DMS53 (cell line): ENCODE results near the gene INTS3.

Experiments
- DNase-seq: peaks from one replicate; lab custom pipeline; 2025; lab: John Stamatoyannopoulos, UW

The INTS3 gene

DNA sequence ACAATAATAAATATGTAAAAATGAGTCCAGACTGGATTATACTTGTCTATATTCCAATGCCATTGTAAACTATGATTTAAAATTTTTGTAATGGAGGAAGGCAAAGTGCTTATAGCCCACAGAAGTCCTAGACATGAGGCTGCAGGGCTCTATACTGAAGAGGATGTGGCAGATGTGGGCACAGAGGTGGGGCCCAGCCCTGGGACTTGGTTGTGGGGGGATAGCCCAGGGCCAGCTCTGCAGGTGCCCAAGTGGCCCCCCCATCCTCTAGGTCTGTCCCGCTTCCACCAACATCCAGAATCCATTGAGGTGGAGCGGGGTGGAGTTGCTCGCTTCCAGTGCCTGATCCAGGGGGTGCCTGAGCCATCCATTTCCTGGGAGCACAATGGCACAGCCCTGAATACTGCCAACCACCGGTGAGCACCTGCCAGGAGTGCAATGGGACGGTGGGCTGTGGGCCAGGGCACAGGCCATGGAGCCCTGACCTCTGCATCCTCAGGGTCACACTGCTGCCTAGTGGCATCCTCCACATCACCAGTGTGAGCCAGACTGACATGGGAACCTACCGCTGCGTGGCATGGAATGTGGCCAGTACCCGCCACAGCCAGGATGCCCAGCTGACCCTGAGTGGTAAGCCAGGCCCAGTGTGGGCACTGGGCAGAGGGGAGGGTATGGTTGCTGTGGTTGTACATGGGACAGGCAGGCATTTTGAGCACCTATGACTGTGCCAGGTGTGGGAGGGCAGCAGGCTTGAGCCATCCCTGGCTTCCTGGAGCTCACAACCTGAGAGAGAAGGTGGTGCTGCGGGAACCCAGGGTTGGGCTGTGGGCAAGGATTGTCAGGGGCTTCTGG lies 68.3 kb downstream of the INTS3 start:
- no peak for DNase-seq

DNA sequence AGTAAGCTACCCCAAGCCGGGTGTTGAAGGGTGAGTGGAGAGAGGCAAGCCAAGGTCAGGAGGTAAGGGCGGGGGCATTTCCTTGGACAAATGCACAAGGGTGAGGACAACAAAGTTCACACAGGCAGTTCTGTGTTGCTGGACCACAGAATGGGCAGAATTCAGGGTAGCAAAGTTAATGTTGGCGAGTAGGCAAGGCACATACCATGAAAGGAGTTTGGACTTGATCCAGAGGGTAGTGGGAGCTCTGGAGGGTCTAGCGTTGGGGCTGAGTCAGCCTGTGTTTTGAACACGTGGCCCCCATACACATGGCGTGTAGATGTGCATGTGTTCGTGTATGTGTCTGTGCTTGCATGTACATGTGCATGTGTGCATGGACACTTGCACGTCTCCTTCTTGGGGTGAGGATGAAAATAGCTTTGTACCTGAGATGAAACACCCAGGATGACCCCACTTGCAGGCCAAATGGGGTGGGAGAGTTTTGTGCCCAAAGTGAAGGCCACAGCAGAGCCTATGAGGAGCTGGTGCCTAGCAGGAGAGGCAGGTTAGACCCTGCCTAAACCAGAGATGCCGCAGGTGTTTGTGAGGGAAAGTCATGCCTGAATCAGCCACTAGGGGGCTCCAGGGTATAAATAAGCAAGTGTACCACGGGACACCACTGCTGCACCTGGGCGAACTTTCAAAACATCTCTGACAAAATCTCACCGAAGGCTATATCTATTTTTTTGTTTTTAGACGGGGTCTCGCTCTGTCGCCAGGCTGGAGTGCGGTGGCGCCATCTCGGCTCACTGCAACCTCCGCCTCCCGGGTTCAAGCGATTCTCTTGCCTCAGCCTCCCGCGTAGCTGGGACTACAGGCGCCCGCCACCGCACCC lies 69.2 kb downstream of the INTS3 start:
- DNase-seq = peak; percentile 90

DNA sequence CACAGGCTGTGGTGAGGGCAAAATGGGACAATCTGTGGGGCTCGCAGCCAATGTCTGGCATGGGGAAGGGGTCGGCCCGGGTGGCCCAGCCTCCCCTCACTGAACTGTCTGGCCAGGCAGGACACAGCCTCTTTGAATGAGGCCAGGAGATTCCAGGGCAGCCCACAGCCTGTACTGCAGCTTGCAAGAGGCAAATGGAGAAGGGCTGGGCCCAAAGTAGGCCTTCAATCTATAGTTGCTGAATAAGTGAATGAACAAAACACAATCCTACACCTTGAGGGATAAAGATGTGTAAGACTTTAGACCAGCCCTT lies 70.6 kb downstream of the INTS3 start:
- DNase-seq = no peak

DNA sequence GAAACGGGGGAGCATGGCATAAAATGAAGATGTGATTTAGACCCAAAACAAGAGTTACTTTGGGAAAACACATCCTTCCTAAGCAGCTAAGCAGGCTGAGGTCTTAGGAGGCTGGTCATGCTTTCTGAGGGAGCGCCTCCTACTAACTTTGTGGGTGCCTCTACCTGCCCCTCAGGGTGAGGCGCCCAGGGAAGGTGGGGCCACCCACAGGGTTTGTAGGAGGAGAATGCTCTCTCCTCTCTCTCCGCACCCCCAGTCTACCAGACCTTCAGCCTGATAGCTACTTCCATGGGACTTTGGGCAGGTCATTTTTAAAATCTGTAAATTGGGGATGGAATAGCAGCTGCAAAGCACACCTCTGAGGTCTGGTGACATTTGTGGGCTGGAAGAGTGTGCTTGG lies 71.2 kb downstream of the INTS3 start:
- no peak for DNase-seq

DNA sequence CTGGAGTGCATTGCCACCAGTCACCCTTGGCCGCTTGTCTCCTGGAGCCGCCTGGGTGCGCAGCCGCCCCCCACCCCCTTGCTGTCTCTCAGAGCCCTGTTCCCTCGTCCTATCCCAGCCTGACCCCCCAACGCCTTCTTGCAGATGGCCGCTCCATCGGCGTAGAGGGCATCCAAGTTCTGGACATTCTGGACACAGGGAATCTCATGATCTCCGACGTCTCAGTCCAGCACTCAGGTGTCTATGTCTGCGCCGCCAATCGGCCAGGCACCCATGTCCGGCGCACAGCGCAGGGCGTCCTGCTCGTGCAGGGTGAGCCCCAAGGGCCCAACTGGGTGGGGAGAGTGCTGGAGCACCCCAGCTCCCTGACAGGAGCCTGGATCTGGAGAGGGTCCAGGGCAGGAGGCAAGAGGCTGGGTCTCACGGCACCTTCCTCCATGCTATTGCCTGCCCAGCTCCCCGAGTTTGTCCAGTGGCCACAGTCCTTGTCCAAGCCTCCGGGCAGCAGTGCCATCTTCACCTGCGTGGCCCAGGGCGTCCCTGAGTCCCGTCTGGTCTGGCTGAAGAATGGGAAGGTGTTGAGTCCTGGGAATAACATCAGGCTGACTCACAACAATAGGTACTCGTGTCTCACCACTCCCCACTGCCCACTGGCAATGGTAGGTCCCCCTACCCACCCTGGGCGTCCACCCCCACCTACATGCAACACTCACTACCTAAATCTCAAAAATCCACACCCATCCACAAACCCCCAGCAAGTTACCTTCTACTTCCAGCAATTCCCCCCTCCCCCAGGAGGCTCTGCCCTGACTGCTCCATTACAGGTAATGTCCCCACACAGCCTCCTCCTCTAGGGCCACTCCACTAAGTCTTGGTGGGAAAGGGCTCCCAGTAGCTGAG lies 72.0 kb downstream of the INTS3 start:
- no peak for DNase-seq

DNA sequence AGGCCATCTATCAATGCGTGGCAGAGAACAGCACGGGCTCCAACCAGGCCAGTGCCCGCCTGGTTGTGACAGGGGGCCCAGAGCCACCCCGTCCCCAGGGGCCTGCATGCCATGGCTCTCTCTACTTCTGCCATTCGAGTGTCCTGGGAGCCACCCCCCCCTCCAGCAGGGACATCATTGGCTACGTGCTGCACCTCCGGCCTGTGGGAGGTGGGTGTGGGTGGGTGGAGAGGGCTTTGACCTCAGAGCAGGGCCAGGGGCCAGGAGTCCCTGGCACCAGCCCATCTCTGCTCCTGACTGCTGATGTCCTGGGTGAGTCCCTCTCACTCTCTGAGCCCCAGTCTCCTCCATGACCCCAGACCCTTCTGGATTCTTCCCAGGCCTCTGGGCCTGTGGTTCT lies 72.7 kb downstream of the INTS3 start:
- DNase-seq = no peak

DNA sequence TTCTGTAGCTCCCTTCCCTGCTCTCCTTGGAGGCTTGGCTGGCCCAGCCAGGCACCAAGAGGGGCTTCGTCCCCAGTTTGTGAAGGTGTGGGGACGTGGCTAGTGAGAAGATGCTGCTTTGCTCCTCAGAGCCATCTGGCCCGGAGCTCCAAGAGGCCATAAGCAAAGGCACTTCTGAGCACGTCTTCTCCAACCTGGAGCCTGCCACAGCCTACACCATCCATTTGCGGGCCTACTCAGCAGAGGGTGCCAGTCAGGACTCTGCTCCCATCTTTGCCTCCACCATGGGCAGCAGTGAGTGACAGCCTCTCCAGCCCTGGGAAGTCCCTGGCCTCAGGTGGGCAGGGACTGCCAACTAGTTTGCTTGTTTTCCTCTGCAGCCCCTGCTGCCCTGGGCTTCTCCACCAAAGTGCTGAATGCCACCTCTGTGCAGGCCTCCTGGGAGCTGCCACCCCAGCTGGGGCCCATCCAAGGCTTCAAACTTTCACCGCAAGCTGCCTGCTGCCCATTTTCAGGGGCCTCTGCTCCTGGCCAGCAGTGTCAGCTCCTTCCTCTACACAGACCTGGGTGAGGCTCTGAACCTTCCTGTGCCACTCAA lies 73.3 kb downstream of the INTS3 start:
- DNase-seq = no peak

DNA sequence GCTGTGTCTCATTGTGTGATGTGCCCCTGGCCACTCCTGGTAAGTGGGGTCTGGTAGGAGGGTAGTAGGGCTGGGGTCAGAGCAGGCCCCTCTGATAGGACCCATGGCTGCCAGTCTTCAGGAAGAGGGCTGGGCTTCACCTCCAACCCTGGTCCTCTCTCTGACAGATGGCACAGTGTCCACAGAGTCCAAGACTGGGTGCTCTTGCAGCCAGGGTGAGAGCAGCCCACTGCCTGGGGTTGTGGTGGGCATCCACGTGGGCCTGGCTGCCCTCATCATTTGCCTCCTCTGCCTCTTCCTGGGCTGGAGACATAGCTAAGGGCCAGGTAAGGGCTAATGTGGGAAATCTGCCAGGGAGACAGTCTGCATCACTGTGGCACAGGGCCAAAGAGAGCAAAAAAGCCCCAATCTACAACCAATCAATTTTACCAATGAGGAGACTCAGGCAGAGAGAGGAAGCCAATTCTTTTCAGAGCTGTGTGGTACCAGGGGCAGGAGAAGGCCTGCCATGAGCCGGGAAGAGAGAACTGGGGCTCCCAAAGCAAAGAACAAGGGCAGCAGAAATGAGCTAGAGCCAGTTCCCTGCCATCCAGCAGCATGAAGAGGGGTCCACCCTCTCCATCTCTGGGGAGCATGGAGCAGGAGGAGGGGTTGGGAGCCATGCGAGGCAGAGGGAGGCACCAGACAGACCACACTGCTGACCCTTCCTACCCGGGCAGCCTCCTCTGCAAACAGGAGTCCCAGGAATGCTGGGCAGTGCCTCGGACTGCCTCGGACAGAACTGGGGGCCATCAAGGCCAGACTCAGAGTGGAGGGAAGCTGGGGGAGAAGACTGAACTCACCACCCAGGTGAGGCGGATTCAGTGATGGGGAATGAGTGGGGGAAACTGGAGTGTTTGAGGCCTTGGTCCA lies 74.2 kb downstream of the INTS3 start:
- no peak for DNase-seq

DNA sequence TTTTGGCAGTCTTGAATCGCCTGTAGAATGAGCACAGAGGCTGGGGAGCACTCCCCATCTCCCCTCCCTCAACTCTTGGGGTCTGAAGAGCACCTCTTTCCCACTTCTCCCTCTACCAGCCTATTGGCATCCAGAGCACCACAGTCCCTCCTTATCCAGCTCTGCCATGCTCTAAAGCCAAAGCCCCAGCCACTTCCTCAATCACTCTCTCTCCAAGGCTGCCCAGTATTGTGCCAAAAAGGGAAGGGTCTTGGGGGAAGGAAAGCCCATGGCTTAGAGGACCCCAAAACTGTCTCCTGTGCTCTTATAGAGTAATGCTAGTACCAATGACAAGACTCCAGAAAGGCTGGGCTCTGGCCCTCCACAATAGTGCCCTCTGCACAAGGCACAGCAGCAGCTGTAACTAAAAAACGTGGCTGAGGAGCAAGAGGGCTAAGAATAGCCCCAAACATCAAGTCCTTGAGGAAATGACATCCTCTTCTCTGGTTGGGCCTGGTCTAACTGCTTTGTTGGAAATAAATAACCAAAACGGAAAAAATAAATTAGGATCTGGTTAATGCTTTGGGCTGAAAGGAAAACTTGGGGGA lies 75.7 kb downstream of the INTS3 start:
- no peak for DNase-seq

DNA sequence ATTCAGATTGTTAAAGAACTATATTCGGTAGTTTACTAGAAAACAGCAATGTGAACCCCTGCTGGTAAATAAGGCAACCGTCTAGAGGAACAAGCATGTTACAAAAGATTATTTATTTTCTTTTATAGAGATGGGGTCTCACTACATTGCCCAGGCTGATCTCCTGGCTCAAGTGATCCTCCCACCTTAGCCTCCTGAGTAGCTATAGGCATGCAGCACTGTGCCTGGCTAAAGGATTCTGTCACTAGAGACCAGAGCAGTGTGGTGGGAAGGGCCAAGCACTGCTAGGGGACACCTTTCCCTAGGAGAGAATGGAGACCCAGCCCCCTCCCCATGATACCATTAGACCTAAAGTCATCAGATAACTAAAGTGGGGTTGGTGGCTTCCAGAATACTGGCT lies 76.3 kb downstream of the INTS3 start:
- no peak for DNase-seq

DNA sequence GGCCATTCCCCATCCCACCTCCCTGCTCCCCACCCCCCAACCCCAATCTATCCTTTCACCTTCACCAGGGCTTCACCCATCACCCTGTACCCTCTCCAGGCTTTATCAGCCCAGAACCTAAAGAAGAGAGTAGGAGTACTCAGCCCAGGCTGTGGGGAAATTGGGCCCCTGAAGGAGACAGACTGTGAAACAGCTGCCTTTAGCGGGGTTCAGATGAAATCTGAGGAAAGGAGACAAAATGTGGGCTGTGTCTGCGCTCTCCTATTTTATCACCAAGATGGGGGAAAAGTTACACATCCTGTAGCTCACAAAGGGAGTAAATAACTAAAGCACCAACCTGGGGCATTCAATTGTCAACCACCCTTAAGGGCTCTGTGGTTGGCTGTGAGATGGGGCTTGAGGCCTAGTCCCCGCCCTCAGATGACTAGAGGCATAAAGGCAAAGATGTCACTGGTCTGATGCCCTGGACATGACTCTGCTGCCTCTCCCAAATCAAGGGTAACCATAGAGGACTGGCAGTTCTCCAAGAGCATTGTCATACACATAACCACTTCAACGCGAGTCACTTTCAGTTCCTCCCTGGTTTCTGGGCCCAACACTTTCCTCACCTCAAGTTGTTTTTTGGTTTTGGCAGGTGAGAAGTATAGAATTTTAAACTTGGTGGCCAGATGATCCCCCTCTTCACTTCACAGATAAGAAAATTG lies 77.3 kb downstream of the INTS3 start:
- peak; percentile 40 for DNase-seq

DNA sequence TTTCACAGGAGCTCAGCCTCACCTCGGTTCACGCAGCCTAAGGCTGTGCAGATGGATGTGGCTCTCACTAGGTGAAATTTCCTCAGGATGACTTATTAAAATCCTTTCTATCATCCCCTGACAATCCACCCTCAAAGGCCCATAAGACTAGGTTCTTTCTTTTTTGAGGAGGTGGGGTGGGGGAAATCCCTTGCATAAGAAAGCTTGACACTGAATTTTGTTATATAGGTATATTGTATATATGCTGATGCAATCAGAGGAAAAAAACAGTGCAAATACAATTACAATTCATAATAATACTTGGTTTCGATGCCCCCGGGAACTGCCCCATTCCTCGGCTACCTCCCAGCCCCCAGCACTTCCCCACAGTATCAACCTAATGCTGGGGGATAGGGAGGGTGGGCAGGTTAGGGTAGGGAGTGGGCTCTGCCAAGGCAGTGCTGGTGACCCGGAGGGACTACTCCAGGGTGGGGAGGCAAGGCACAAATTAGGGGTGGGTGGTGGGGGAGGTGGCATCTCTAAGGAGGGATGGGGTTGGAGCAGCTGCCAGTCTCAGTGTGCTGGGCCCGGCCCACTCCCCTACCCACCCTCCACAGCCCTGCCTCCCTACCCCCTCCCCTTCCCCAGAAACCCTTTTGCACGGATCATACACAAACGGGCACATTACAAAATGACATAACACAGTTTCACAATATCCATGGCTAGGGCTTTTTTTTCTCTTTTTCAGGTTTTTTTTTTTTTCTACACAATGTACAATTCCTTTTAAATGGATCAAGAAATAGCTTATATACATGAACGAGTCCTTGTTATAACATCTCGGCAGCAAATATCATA lies 78.3 kb downstream of the INTS3 start:
- DNase-seq = no peak

DNA sequence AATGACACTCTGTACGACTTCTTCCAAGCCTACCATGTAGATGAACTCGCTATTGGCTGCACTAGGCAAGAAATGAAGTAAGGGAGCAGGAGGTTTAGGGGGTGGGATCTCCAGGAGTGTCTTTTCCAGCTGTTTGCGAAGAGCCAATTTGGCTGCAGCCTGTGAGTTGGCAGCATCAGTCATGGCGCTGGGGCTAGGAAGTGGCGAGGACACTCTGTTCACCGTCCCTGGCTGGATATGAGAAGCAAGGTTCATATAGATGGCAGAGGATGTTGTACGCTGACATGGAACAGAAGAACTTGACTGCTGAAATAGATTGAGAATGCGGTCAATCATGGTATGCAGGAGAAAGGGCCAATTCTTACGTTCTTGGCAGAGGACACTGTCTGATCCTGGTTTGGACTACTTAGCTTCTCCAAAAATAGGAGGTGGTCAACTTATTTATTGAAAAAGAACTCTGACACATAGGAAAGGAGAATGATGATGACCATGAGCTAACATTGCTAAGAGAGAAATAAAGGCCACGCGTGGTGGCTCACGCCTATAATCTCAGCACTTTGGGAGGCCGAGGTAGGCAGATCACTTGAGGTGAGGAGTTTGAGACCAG lies 88.5 kb downstream of the INTS3 start:
- no peak for DNase-seq

DNA sequence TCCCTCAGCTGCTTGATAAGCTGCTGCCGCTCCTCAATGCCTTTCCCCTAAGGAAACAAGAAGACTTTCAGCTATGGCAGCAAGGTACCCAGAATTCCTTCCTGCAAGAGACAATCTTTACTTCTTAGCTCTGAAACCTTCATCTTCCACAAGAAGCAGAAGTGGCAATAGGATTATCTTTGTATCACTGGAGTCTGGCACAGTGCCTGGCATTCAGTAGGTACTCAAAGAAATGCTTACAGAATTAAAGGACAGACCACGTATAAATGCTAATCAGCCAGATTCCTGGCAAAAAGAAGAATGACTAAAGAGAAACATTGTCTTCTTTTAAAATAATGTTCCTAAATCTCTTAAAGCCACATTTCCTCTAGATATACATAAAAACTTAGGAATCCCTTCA lies 91.0 kb downstream of the INTS3 start:
- DNase-seq = no peak
